Measurements from ENCODE around the gene LMO7.
"Not testable (repeated sequence)": the region's sequence is repeated elsewhere in the genome, so short reads cannot be mapped to it uniquely, and the experiment has no call there.

DNA sequence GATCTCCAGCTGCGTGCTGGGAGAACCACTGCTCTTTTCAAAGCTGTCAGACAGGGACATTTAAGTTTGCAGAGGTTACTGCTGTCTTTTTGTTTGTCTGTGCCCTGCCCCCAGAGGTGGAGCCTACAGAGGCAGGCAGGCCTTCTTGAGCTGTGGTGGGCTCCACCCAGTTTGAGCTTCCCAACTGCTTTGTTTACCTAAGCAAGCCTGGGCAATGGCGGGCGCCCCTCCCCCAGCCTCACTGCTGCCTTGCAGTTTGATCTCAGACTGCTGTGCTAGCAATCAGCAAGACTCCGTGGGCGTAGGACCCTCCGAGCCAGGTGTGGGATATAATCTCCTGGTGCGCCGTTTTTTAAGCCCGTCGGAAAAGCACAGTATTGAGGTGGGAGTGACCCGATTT lies 97.0 kb downstream of the LMO7 start:
- not testable (repeated sequence) for TF ChIP-seq POLR2A, POLR2AphosphoS5 (IDR thresholded peaks at IDR 0.05)
- TF ChIP-seq, protein P1, sequence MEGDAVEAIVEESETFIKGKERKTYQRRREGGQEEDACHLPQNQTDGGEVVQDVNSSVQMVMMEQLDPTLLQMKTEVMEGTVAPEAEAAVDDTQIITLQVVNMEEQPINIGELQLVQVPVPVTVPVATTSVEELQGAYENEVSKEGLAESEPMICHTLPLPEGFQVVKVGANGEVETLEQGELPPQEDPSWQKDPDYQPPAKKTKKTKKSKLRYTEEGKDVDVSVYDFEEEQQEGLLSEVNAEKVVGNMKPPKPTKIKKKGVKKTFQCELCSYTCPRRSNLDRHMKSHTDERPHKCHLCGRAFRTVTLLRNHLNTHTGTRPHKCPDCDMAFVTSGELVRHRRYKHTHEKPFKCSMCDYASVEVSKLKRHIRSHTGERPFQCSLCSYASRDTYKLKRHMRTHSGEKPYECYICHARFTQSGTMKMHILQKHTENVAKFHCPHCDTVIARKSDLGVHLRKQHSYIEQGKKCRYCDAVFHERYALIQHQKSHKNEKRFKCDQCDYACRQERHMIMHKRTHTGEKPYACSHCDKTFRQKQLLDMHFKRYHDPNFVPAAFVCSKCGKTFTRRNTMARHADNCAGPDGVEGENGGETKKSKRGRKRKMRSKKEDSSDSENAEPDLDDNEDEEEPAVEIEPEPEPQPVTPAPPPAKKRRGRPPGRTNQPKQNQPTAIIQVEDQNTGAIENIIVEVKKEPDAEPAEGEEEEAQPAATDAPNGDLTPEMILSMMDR (IDR thresholded peaks at IDR 0.05) = not testable (repeated sequence)

Data from breast epithelium (tissue), 3 donors.